ENCODE results near the gene CWC15. TPM values are rescaled to one million over a fixed set of nuclear protein-coding genes. Genes with fewer than 3 reads are reported as not detected.

The CWC15 gene
- total and polyA plus RNA-seq, 2 of the 13 experiments (the other 11 are each of a cell fraction or from before 2014, with no cell fraction given), result 27.6 to 61.2 TPM

DNA sequence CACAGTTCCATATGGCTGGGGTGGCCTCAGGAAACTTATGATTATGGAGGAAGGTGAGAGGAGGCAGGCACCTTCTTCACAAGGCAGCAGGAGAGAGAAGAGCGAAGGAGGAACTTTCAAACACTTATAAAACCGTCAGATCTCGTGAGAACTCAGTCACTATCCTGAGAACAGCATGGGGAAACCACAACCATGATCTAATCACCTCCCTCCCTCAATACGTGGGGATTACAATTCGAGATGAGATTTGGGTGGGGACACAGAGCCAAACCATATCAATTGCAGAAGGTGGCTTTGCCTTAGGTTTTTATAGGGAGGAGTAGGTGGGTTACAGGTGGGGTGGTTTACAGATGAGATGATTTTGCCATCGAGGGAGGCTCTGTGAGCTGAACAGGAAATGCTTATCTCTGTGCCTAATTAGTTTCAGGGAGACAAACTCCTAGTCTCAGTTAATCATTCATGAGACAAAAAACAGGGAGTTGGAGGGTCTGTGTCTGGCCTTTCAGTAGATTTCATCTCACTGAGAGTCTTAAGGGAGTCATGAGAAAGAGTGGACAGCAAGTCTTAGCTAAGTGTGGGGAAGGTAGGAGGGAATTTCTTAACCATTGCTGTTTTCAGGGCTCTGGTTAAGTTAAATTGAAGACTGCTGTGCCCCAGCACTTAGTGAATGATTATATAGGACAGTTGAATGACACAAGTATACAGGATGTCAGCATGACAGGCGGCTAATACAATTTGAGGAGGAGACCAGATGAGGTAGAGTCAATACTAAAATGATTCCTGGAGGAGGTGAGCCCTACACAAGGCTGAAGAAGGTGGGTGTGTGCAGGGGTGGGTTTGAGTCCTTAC lies 47.7 kb downstream of the CWC15 start (continued):
- TF ChIP-seq, protein P1, sequence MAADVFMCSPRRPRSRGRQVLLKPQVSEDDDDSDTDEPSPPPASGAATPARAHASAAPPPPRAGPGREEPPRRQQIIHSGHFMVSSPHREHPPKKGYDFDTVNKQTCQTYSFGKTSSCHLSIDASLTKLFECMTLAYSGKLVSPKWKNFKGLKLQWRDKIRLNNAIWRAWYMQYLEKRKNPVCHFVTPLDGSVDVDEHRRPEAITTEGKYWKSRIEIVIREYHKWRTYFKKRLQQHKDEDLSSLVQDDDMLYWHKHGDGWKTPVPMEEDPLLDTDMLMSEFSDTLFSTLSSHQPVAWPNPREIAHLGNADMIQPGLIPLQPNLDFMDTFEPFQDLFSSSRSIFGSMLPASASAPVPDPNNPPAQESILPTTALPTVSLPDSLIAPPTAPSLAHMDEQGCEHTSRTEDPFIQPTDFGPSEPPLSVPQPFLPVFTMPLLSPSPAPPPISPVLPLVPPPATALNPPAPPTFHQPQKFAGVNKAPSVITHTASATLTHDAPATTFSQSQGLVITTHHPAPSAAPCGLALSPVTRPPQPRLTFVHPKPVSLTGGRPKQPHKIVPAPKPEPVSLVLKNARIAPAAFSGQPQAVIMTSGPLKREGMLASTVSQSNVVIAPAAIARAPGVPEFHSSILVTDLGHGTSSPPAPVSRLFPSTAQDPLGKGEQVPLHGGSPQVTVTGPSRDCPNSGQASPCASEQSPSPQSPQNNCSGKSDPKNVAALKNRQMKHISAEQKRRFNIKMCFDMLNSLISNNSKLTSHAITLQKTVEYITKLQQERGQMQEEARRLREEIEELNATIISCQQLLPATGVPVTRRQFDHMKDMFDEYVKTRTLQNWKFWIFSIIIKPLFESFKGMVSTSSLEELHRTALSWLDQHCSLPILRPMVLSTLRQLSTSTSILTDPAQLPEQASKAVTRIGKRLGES (CRISPR knock-in tag; IDR thresholded peaks at IDR 0.05; ENCODE audit: borderline replicate concordance), result no peak
- TF ChIP-seq ZNF615 (CRISPR knock-in tag; IDR thresholded peaks at IDR 0.05; ENCODE audit: borderline replicate concordance) (no peak), CHD2 (IDR thresholded peaks at IDR 0.05; ENCODE audit: low read depth, low read length) (no peak), RBFOX2 (IDR thresholded peaks at IDR 0.05; ENCODE audit: low read depth, low read length) (no peak), ZNF34 (CRISPR knock-in tag; IDR thresholded peaks at IDR 0.05; ENCODE audit: borderline replicate concordance) (no peak)

DNA sequence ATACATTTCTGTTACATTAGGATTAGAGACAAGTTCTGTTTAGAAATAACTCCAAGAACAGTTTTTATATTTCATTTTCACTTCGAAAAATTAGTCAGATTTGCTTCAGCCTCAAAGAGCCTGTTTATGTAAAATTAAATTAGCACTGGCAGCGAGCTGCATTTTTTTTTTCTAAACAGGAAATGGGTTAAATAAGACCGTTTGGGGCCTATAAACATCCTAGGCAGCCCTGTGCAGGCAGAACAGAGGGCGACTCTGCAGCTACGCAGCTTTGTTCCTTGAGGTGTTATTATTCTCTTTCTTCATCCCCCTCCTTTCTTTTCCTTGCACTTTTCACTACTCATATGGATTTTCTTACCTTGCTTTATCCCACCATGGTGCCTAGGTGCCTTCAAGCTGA lies 48.7 kb downstream of the CWC15 start:
- Histone ChIP-seq H2AFZ (ENCODE audit: low read length) (no peak overlapping the region), H3K4me2 (ENCODE audit: low read depth, low read length) (no peak overlapping the region), H3K9ac (ENCODE audit: insufficient read depth, low read depth, low read length) (no peak overlapping the region), H3K4me1 (ENCODE audit: insufficient read depth, low read length) (peaks cover 8% of the 10 kb centered on the region), H3K36me3 (replicated peaks in 1 of 2; ENCODE audit: control insufficient read depth in 1 of 2, insufficient read depth in 2 of 2, low read length in 2 of 2) (no peaks in the 10 kb centered on the region), H3K4me3 (replicated peaks in 1 of 3; ENCODE audit: insufficient read depth in 1 of 3, low read depth in 2 of 3, low read length in 3 of 3) (no peak overlapping the region), H3K9me3 (ENCODE audit: low read length) (no peaks in the 10 kb centered on the region), H3K27me3 (ENCODE audit: control insufficient read depth in 1 of 2, insufficient read depth in 2 of 2, low read length in 2 of 2) (no peaks in the 10 kb centered on the region; a peak in 2 of 5 replicates), H3K27ac (ENCODE audit: extremely low read length, insufficient read depth, low read length) (no peak overlapping the region), H4K20me1 (ENCODE audit: insufficient read depth, low read length) (no peaks in the 10 kb centered on the region), H3K79me2 (ENCODE audit: insufficient read depth, low read length) (no peaks in the 10 kb centered on the region)
- CTCF ChIA-PET (ENCODE audit: low intra/inter-chr PET ratio, low total read pairs), result no interaction called here
- in situ Hi-C loops (cut with HindIII; ENCODE audit: extremely low pct_ligation_motif_present, low pct_unique_long_range_greater_than_20kb) (no loop called here), intact Hi-C loops (cut with micrococcal nuclease; ENCODE audit: unreplicated experiment) (no loop called here)
- no peak for DNase-seq (ENCODE audit: low spot score)
- ATAC-seq, result no peak
- FAIRE-seq, result no peak
- POLR2A ChIA-PET, result no interaction called here
- TF ChIP-seq JDP2 (CRISPR knock-in tag; IDR thresholded peaks at IDR 0.05; ENCODE audit: borderline replicate concordance) (no peak), ZNF891 (CRISPR knock-in tag; IDR thresholded peaks at IDR 0.05) (no peak), ZNF501 (CRISPR knock-in tag; IDR thresholded peaks at IDR 0.05) (no peak), CENPT (CRISPR knock-in tag; IDR thresholded peaks at IDR 0.05; ENCODE audit: low read depth) (no peak)
- TF ChIP-seq, protein P2, sequence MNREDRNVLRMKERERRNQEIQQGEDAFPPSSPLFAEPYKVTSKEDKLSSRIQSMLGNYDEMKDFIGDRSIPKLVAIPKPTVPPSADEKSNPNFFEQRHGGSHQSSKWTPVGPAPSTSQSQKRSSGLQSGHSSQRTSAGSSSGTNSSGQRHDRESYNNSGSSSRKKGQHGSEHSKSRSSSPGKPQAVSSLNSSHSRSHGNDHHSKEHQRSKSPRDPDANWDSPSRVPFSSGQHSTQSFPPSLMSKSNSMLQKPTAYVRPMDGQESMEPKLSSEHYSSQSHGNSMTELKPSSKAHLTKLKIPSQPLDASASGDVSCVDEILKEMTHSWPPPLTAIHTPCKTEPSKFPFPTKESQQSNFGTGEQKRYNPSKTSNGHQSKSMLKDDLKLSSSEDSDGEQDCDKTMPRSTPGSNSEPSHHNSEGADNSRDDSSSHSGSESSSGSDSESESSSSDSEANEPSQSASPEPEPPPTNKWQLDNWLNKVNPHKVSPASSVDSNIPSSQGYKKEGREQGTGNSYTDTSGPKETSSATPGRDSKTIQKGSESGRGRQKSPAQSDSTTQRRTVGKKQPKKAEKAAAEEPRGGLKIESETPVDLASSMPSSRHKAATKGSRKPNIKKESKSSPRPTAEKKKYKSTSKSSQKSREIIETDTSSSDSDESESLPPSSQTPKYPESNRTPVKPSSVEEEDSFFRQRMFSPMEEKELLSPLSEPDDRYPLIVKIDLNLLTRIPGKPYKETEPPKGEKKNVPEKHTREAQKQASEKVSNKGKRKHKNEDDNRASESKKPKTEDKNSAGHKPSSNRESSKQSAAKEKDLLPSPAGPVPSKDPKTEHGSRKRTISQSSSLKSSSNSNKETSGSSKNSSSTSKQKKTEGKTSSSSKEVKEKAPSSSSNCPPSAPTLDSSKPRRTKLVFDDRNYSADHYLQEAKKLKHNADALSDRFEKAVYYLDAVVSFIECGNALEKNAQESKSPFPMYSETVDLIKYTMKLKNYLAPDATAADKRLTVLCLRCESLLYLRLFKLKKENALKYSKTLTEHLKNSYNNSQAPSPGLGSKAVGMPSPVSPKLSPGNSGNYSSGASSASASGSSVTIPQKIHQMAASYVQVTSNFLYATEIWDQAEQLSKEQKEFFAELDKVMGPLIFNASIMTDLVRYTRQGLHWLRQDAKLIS (CRISPR knock-in tag; IDR thresholded peaks at IDR 0.05), result no peak
- WGBS (ENCODE audit: low lambda C conversion rate), result 24% methylated on average over 5 of the region's 5 CpGs
- no TSS peak for BruUV-seq (replicated peaks)
